Measurements from ENCODE around the gene NPPB.

The NPPB gene

GRCh38 chr1:11856698-11857097 lies 2.0 kb downstream of the NPPB start:
- TF ChIP-seq EGR1 (IDR thresholded peaks at IDR 0.05) (no peak), FOXM1 (IDR thresholded peaks at IDR 0.05; ENCODE audit: borderline replicate concordance, low read depth) (no peak), TAF1 (IDR thresholded peaks at IDR 0.05; ENCODE audit: low read depth) (no peak), TCF12 (IDR thresholded peaks at IDR 0.05; ENCODE audit: low read depth) (no peak), USF1 (IDR thresholded peaks at IDR 0.05) (no peak), REST (IDR thresholded peaks at IDR 0.05; ENCODE audit: low read depth) (no peak), TEAD4 (IDR thresholded peaks at IDR 0.05) (no peak), CREB1 (IDR thresholded peaks at IDR 0.05; ENCODE audit: low read depth) (no peak), CEBPB (IDR thresholded peaks at IDR 0.05) (no peak), EP300 (IDR thresholded peaks at IDR 0.05; ENCODE audit: borderline replicate concordance) (no peak), YY1 (IDR thresholded peaks at IDR 0.05; ENCODE audit: low read depth) (no peak)

GRCh38 chr1:11855430-11855829 lies 3.3 kb downstream of the NPPB start:
- no peak for TF ChIP-seq REST (IDR thresholded peaks at IDR 0.05; ENCODE audit: low read depth)
- no peak for TF ChIP-seq RAD21 (IDR thresholded peaks at IDR 0.05; ENCODE audit: low read depth)
- no peak for TF ChIP-seq CREB1 (IDR thresholded peaks at IDR 0.05; ENCODE audit: low read depth)
- TF ChIP-seq YY1 (IDR thresholded peaks at IDR 0.05; ENCODE audit: low read depth) = no peak
- no peak for TF ChIP-seq FOXM1 (IDR thresholded peaks at IDR 0.05; ENCODE audit: borderline replicate concordance, low read depth)
- no peak for TF ChIP-seq USF1 (IDR thresholded peaks at IDR 0.05)
- TF ChIP-seq CEBPB (IDR thresholded peaks at IDR 0.05) = no peak
- no peak for TF ChIP-seq TCF12 (IDR thresholded peaks at IDR 0.05; ENCODE audit: low read depth)
- no peak for TF ChIP-seq TEAD4 (IDR thresholded peaks at IDR 0.05)
- TF ChIP-seq MAX (IDR thresholded peaks at IDR 0.05) = no peak
- no peak for TF ChIP-seq EP300 (IDR thresholded peaks at IDR 0.05; ENCODE audit: borderline replicate concordance)
- TF ChIP-seq ZBTB7A (IDR thresholded peaks at IDR 0.05; ENCODE audit: low read depth) = no peak
- no peak for TF ChIP-seq NFIC (IDR thresholded peaks at IDR 0.05)

- no peak for TF ChIP-seq RAD21 (IDR thresholded peaks at IDR 0.05; ENCODE audit: low read depth)
- no peak for TF ChIP-seq TCF12 (IDR thresholded peaks at IDR 0.05; ENCODE audit: low read depth)
- no peak for TF ChIP-seq TAF1 (IDR thresholded peaks at IDR 0.05; ENCODE audit: low read depth)
- no peak for TF ChIP-seq USF1 (IDR thresholded peaks at IDR 0.05)
Measured at GRCh38 chr1:11854519-11854918, 4.2 kb downstream of the NPPB start.

GRCh38 chr1:11851180-11851579 lies 7.6 kb downstream of the NPPB start:
- TF ChIP-seq TEAD4 (IDR thresholded peaks at IDR 0.05) (no peak), CEBPB (IDR thresholded peaks at IDR 0.05) (no peak), NFIC (IDR thresholded peaks at IDR 0.05) (no peak), YY1 (IDR thresholded peaks at IDR 0.05; ENCODE audit: low read depth) (no peak), FOXM1 (IDR thresholded peaks at IDR 0.05; ENCODE audit: borderline replicate concordance, low read depth) (no peak), EP300 (IDR thresholded peaks at IDR 0.05; ENCODE audit: borderline replicate concordance) (no peak), CREB1 (IDR thresholded peaks at IDR 0.05; ENCODE audit: low read depth) (no peak), ZBTB7A (IDR thresholded peaks at IDR 0.05; ENCODE audit: low read depth) (no peak), REST (IDR thresholded peaks at IDR 0.05; ENCODE audit: low read depth) (no peak), USF1 (IDR thresholded peaks at IDR 0.05) (no peak), TAF1 (IDR thresholded peaks at IDR 0.05; ENCODE audit: low read depth) (no peak), RAD21 (IDR thresholded peaks at IDR 0.05; ENCODE audit: low read depth) (no peak), MAX (IDR thresholded peaks at IDR 0.05) (no peak), EGR1 (IDR thresholded peaks at IDR 0.05) (no peak), TCF12 (IDR thresholded peaks at IDR 0.05; ENCODE audit: low read depth) (no peak)
